GM12865 (cell line): Measurements from ENCODE around the gene GRID1.

Source experiments
- DNase-seq: peaks from one replicate; pipeline ENCODE4 v3.0.0; 2010; ENCODE audit warnings: low read depth
- H3K4me3 ChIP-seq: 2 replicates; pipeline ENCODE4 v1.5.1; 2011; ENCODE audit warnings: mild to moderate bottlenecking, low read depth, low read length, control low read depth
- CTCF ChIP-seq: IDR thresholded peaks from 2 replicates; pipeline ENCODE4 v1.5.1; 2011; ENCODE audit warnings: low read length, control low read depth, low read depth, inconsistent platforms; ENCODE audit not compliant: insufficient read depth; ENCODE audit errors: missing control alignments

GRID1 gene

DNA sequence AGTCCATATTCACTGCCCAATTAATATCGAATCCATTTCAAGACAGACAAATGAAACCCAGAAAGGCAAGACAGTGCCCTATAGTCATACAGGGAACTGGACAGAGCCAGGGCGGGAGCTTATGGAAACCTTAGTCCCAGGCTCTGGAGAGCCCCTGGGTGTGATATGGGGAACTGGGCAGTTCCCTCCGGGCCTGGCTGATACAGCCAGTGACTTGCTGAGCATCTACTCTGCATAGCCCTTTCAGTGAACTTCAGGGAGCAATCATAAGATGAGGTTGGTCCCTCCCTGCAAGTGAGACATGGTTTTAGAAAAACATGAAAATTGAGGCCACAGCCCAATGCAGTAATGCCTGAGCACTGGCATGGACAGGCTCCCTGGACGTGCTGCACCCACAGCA is 241.9 kb downstream of the GRID1 start:
- no peak for DNase-seq
- TF ChIP-seq CTCF: no peak

DNA sequence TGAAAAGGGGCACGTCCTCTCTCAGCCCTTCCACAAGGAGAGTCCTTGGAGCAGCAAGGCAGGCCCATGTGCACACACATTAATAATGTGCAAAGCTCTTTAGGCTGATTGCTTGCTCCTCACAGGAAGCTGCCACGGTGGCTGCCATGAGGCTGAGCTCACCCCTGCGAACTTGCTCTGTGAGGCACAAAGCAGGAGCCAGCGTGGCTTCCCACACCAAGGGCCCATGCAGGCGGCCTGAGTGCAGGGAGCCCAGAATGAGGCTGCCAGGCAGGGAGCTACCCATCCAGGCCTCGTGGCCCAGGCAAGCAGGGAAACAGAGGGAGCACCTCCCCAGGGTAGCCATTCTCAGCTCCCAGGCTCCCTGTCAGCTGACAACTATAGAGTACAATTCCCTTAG is 242.9 kb downstream of the GRID1 start:
- DNase-seq: no peak
- H3K4me3 ChIP-seq: no peak overlapping the region
- no peak for TF ChIP-seq CTCF

More for the DNA sequence above, 241.9 kb downstream of the GRID1 start:
- no peak overlapping the region for H3K4me3 ChIP-seq

GRCh38 chr10:86123304-86123703 is 243.3 kb downstream of the GRID1 start:
- no peak overlapping the region for H3K4me3 ChIP-seq
- TF ChIP-seq CTCF: no peak
- no peak for DNase-seq

DNA sequence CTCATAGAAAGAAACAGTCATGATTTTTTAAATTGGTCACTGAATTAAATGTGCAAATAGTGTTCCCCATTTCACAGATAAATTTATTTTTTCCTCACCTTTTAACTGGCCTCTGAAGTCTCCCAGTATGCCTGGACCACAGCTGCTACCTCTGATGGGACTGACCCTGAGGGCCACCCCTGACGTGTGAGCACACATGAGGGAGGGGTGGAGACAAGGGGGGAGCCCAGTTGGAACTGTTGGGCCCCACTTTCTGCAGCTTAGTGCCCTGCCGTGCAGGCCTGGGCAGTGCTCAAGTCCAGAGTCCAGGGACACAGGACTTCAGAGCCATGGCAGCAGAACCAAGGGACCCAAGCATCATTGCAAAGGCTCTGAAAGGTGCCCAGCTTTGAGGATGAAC is 243.9 kb downstream of the GRID1 start:
- TF ChIP-seq CTCF: no peak
- DNase-seq: no peak
- H3K4me3 ChIP-seq: no peak overlapping the region

DNA sequence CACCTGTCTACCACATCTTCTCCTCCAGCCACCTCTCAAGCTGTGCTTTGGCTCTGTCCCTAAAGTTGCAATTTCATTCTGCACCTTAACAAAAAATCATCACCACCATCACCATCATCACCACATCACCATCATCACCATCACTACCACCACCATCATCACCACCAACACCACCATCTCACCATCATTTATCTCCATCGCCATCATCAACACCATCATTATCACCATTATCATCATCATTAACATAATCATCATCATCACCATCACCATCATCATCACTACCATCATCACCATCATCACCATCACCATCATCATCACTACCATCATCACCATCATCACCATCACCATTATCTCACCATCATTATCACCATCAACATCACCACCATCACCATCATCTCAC is 245.4 kb downstream of the GRID1 start:
- no peak for DNase-seq
- H3K4me3 ChIP-seq: no peak overlapping the region
- TF ChIP-seq CTCF: no peak

DNA sequence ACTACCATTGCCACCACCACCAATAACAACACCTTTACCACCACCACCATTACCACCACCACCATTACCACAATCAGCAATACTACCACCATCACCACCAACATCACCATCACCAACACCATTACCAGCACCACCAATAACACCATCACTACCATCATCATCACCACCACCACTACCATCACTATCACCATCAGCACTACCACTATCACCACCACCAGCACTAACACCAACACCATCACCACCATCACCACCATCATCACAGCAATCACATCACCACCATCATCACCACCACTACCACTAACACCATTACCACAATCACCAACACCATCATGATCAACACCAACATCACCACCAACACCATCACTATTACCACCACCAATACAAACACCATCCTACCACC is 249.5 kb downstream of the GRID1 start:
- H3K4me3 ChIP-seq: no peak overlapping the region
- TF ChIP-seq CTCF: no peak
- no peak for DNase-seq

GRCh38 chr10:86113983-86114382 is 252.6 kb downstream of the GRID1 start:
- no peak for DNase-seq
- TF ChIP-seq CTCF: no peak
- no peak overlapping the region for H3K4me3 ChIP-seq
